ENCODE results near the gene EFNA5. TPM values are rescaled to one million over a fixed set of nuclear protein-coding genes. Genes with fewer than 3 reads are reported as not detected.

Gene EFNA5
- total and polyA plus RNA-seq, 2 experiments from 2014 or later = 7.5 to 10.1 TPM

DNA sequence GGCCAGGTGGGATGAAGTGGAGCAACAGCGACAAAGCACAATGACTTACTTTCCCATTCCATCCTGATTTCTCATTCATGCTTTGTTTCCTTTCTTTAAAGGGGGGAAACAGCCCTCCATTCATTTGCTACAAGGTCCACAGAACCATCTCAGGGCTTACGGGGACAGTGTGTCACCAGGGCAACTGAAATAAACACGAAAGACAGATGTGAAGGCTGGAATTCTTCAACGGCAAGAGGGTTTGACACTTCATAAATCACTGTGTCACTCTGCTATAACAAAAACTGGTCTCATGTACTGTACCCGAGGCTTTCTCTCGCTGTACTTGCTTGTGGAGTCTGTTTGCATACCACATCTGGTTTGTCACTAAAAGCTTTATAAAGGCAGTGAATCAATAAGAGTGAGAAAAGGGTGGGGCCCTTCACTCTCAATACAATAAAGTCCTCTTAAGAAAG is 150.8 kb downstream of the EFNA5 start:
- H3K4me1 Mint-ChIP-seq = peaks cover 60% of the 10 kb centered on the region
- H3K36me3 ChIP-seq (ENCODE audit: insufficient read depth) = no peaks in the 10 kb centered on the region
- no peak for TF ChIP-seq CREB1 (CRISPR knock-in tag; IDR thresholded peaks at IDR 0.05; ENCODE audit: low read depth)
- TF ChIP-seq POLR2AphosphoS5 (IDR thresholded peaks at IDR 0.05; ENCODE audit: low read depth) = no peak
- no peak for TF ChIP-seq STAT1 (IDR thresholded peaks at IDR 0.05; ENCODE audit: unreplicated experiment)
- TF ChIP-seq, protein P1, sequence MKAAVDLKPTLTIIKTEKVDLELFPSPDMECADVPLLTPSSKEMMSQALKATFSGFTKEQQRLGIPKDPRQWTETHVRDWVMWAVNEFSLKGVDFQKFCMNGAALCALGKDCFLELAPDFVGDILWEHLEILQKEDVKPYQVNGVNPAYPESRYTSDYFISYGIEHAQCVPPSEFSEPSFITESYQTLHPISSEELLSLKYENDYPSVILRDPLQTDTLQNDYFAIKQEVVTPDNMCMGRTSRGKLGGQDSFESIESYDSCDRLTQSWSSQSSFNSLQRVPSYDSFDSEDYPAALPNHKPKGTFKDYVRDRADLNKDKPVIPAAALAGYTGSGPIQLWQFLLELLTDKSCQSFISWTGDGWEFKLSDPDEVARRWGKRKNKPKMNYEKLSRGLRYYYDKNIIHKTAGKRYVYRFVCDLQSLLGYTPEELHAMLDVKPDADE (IDR thresholded peaks at IDR 0.05) = no peak
- no peak for TF ChIP-seq ZNF114 (CRISPR knock-in tag; IDR thresholded peaks at IDR 0.05)
- TF ChIP-seq EZH2 (IDR thresholded peaks at IDR 0.05; ENCODE audit: low read depth, unreplicated experiment) = no peak
- TF ChIP-seq, protein P2, sequence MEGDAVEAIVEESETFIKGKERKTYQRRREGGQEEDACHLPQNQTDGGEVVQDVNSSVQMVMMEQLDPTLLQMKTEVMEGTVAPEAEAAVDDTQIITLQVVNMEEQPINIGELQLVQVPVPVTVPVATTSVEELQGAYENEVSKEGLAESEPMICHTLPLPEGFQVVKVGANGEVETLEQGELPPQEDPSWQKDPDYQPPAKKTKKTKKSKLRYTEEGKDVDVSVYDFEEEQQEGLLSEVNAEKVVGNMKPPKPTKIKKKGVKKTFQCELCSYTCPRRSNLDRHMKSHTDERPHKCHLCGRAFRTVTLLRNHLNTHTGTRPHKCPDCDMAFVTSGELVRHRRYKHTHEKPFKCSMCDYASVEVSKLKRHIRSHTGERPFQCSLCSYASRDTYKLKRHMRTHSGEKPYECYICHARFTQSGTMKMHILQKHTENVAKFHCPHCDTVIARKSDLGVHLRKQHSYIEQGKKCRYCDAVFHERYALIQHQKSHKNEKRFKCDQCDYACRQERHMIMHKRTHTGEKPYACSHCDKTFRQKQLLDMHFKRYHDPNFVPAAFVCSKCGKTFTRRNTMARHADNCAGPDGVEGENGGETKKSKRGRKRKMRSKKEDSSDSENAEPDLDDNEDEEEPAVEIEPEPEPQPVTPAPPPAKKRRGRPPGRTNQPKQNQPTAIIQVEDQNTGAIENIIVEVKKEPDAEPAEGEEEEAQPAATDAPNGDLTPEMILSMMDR (conservative IDR thresholded peaks at IDR 0.05; ENCODE audit: low read depth in 2 of 2) = no peak
- TF ChIP-seq EZH2phosphoT487 (IDR thresholded peaks at IDR 0.05; ENCODE audit: unreplicated experiment) = no peak
- TF ChIP-seq, protein P3, sequence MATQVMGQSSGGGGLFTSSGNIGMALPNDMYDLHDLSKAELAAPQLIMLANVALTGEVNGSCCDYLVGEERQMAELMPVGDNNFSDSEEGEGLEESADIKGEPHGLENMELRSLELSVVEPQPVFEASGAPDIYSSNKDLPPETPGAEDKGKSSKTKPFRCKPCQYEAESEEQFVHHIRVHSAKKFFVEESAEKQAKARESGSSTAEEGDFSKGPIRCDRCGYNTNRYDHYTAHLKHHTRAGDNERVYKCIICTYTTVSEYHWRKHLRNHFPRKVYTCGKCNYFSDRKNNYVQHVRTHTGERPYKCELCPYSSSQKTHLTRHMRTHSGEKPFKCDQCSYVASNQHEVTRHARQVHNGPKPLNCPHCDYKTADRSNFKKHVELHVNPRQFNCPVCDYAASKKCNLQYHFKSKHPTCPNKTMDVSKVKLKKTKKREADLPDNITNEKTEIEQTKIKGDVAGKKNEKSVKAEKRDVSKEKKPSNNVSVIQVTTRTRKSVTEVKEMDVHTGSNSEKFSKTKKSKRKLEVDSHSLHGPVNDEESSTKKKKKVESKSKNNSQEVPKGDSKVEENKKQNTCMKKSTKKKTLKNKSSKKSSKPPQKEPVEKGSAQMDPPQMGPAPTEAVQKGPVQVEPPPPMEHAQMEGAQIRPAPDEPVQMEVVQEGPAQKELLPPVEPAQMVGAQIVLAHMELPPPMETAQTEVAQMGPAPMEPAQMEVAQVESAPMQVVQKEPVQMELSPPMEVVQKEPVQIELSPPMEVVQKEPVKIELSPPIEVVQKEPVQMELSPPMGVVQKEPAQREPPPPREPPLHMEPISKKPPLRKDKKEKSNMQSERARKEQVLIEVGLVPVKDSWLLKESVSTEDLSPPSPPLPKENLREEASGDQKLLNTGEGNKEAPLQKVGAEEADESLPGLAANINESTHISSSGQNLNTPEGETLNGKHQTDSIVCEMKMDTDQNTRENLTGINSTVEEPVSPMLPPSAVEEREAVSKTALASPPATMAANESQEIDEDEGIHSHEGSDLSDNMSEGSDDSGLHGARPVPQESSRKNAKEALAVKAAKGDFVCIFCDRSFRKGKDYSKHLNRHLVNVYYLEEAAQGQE (IDR thresholded peaks at IDR 0.05; ENCODE audit: unreplicated experiment) = no peak
- no peak for TF ChIP-seq JUNB (IDR thresholded peaks at IDR 0.05; ENCODE audit: unreplicated experiment)
- H3K4me3 Mint-ChIP-seq = no peak overlapping the region
- H3K27me3 Mint-ChIP-seq (ENCODE audit: insufficient read depth, low read depth, poor library complexity) = peaks cover 2% of the 10 kb centered on the region
- H3K9me2 ChIP-seq (ENCODE audit: insufficient read depth) = no peaks in the 10 kb centered on the region
- H2AFZ ChIP-seq = no peak overlapping the region
- peaks cover 42% of the 10 kb centered on the region for H3K4me1 ChIP-seq (ENCODE audit: insufficient read depth)
- H3K36me3 Mint-ChIP-seq (ENCODE audit: low read depth) = no peaks in the 10 kb centered on the region
- H3K27me3 ChIP-seq (ENCODE audit: insufficient read depth) = no peaks in the 10 kb centered on the region
- H3K4me3 ChIP-seq = no peak overlapping the region
- H3K27ac Mint-ChIP-seq = no peak overlapping the region
- peak overlapping the region; percentile 18; the same call in 1 of the 2 replicates for H3K27ac ChIP-seq (ENCODE audit: low read depth)
- peak; percentile 52 for ATAC-seq
- no peaks in the 10 kb centered on the region for H4K20me1 ChIP-seq (replicated peaks; ENCODE audit: insufficient read depth)
- no peaks in the 10 kb centered on the region for H3F3A ChIP-seq (replicated peaks; ENCODE audit: low read depth)
- H3K9me3 Mint-ChIP-seq = no peaks in the 10 kb centered on the region
- H3K4me2 ChIP-seq = peak overlapping the region; percentile 9
- peak; percentile 55 for DNase-seq (ENCODE audit: low spot score)
- H3K79me2 ChIP-seq (replicated peaks; ENCODE audit: insufficient read depth) = peaks cover 10% of the 10 kb centered on the region; the same call in 1 of the 2 replicates
